ENCODE results near the gene NR5A2.

Gene NR5A2

GRCh38 chr1:200075522-200075921 lies 48.0 kb downstream of the NR5A2 start:
- no peak for DNase-seq

GRCh38 chr1:200075938-200076546 lies 48.5 kb downstream of the NR5A2 start:
- no peak for DNase-seq

GRCh38 chr1:200079232-200079940 lies 51.9 kb downstream of the NR5A2 start:
- DNase-seq, result no peak

GRCh38 chr1:200081151-200081968 lies 53.9 kb downstream of the NR5A2 start:
- no peak for DNase-seq

- DNase-seq, result no peak
Observed at GRCh38 chr1:200081969-200082245, 54.4 kb downstream of the NR5A2 start.

- no peak for DNase-seq
Observed at GRCh38 chr1:200082329-200082728, 54.8 kb downstream of the NR5A2 start.

- DNase-seq, result no peak
Observed at GRCh38 chr1:200090252-200091159, 63.0 kb downstream of the NR5A2 start.

GRCh38 chr1:200095057-200095577 lies 67.6 kb downstream of the NR5A2 start:
- no peak for DNase-seq

GRCh38 chr1:200096774-200097173 lies 69.3 kb downstream of the NR5A2 start:
- DNase-seq, result no peak

- DNase-seq, result no peak
Observed at GRCh38 chr1:200099040-200099439, 71.5 kb downstream of the NR5A2 start.

- no peak for DNase-seq
Observed at GRCh38 chr1:200103966-200104583, 76.6 kb downstream of the NR5A2 start.

GRCh38 chr1:200107004-200107470 lies 79.5 kb downstream of the NR5A2 start:
- no peak for DNase-seq

- DNase-seq, result no peak
Observed at GRCh38 chr1:200108659-200109058, 81.1 kb downstream of the NR5A2 start.

- no peak for DNase-seq
Observed at GRCh38 chr1:200112290-200112689, 84.8 kb downstream of the NR5A2 start.

- no peak for DNase-seq
Observed at GRCh38 chr1:200115532-200115931, 88.0 kb downstream of the NR5A2 start.

GRCh38 chr1:200116324-200116723 lies 88.8 kb downstream of the NR5A2 start:
- DNase-seq, result no peak

GRCh38 chr1:200118779-200119505 lies 91.4 kb downstream of the NR5A2 start:
- no peak for DNase-seq

GRCh38 chr1:200121421-200121820 lies 93.9 kb downstream of the NR5A2 start:
- no peak for DNase-seq

GRCh38 chr1:200124309-200124708 lies 96.8 kb downstream of the NR5A2 start:
- DNase-seq, result no peak

GRCh38 chr1:200128081-200128480 lies 100.6 kb downstream of the NR5A2 start:
- DNase-seq, result no peak
